Prostate gland (tissue), 2 donors: ENCODE data around the gene MKNK2.

ENCODE experiments used
- POLR2A ChIP-seq: fragments of 450-650 bp; IDR thresholded peaks from one replicate; pipeline ENCODE4 v1.6.1; 2016; ENCODE audit warnings: antibody characterized with exemption, mild to moderate bottlenecking
- TF ChIP-seq, protein P1 (sequence below), 4 experiments: fragments of 200-600 bp in 2 of 4; fragments of 450-650 bp in 2 of 4; sonication (generic) in 2 of 4; IDR thresholded peaks; 1 replicate in 3 of 4; 2 replicates in 1 of 4; pipeline ENCODE4 v1.5.1; 2016 to 2019; ENCODE audit warnings: antibody characterized with exemption in 4 of 4, mild to moderate bottlenecking in 2 of 4, moderate library complexity in 2 of 4

DNA sequence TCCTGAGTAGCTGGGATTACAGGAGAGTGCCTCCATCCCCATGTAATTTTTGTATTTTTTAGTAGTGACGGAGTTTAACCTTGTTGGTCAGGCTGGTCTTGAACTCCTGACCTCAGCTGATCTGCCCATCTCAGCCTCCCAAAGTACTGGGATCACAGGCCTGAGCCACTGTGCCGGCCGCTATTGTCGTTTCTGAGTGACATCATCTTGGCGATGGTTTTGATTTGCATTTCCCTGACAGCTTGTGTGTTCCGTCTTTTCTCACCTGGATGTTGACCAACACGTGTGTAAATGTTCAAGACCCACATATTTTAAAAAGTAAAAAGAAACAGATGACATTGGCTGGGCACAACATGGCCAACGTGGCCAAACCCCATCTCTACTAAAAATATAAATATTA is 12.8 kb upstream of the MKNK2 start:
- TF ChIP-seq, protein P1, sequence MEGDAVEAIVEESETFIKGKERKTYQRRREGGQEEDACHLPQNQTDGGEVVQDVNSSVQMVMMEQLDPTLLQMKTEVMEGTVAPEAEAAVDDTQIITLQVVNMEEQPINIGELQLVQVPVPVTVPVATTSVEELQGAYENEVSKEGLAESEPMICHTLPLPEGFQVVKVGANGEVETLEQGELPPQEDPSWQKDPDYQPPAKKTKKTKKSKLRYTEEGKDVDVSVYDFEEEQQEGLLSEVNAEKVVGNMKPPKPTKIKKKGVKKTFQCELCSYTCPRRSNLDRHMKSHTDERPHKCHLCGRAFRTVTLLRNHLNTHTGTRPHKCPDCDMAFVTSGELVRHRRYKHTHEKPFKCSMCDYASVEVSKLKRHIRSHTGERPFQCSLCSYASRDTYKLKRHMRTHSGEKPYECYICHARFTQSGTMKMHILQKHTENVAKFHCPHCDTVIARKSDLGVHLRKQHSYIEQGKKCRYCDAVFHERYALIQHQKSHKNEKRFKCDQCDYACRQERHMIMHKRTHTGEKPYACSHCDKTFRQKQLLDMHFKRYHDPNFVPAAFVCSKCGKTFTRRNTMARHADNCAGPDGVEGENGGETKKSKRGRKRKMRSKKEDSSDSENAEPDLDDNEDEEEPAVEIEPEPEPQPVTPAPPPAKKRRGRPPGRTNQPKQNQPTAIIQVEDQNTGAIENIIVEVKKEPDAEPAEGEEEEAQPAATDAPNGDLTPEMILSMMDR (IDR thresholded peaks at IDR 0.05), result no peak
- no peak for TF ChIP-seq POLR2A
